GM18867 (cell line): ENCODE data around the gene OR2T6.
A peak's percentile ranks its signal among the peaks of the same experiment; 100 is the strongest.

Experiments used
- ATAC-seq: cut with Tn5 transposase; IDR thresholded peaks from one replicate; pipeline ENCODE4 v1.9.1; 2021; ENCODE audit warnings: mild to moderate bottlenecking, moderate library complexity; ENCODE audit not compliant: unreplicated experiment

Gene OR2T6

GRCh38 chr1:248375446-248375845 lies at the start of gene OR2T6:
Gene OR2T6, plus strand, starts transcription at chr1:248375746. Its CDS starts 11,863 bp downstream, at chr1:248387609.
- ATAC-seq: no peak

- ATAC-seq: no peak
Measured at GRCh38 chr1:248343451-248343850, 32.1 kb upstream of the OR2T6 start.

GRCh38 chr1:248348475-248348874 lies 27.1 kb upstream of the OR2T6 start, which contains the start of gene OR14C36:
Gene OR14C36, plus strand, starts transcription at chr1:248348775. Its CDS starts 0 bp downstream, at chr1:248348775.
- ATAC-seq: no peak

GRCh38 chr1:248359415-248359814 lies 16.1 kb upstream of the OR2T6 start:
- ATAC-seq: no peak

GRCh38 chr1:248361121-248361715 lies 14.3 kb upstream of the OR2T6 start, which contains the start of gene OR2T4:
Gene OR2T4, plus strand, starts transcription at chr1:248361665. Its CDS starts 0 bp downstream, at chr1:248361665.
- no peak for ATAC-seq

GRCh38 chr1:248366609-248367008 lies 8.9 kb upstream of the OR2T6 start:
- no peak for ATAC-seq

GRCh38 chr1:248372394-248372793 lies 3.2 kb upstream of the OR2T6 start:
- peak; percentile 67 for ATAC-seq

GRCh38 chr1:248373761-248374160 lies 1.8 kb upstream of the OR2T6 start:
- no peak for ATAC-seq

GRCh38 chr1:248376916-248377315 lies 1.4 kb downstream of the OR2T6 start:
- no peak for ATAC-seq

GRCh38 chr1:248380854-248381253 lies 5.3 kb downstream of the OR2T6 start:
- no peak for ATAC-seq

GRCh38 chr1:248388426-248388825 lies 12.9 kb downstream of the OR2T6 start:
- no peak for ATAC-seq

- no peak for ATAC-seq
Measured at GRCh38 chr1:248393050-248393449, 17.5 kb downstream of the OR2T6 start.

GRCh38 chr1:248402748-248403147 lies 27.2 kb downstream of the OR2T6 start, which contains the start of gene OR2T1:
Gene OR2T1, plus strand, starts transcription at chr1:248403048. Its CDS starts 3,100 bp downstream, at chr1:248406148.
- ATAC-seq: no peak

- no peak for ATAC-seq
Measured at GRCh38 chr1:248404024-248404423, 28.5 kb downstream of the OR2T6 start.

- peak; percentile 73 for ATAC-seq
Measured at GRCh38 chr1:248406721-248407692, 31.5 kb downstream of the OR2T6 start.

- ATAC-seq: peak; percentile 44
Measured at GRCh38 chr1:248416226-248416625, 40.7 kb downstream of the OR2T6 start.

GRCh38 chr1:248417854-248418253 lies 42.3 kb downstream of the OR2T6 start:
- no peak for ATAC-seq

- no peak for ATAC-seq
Measured at GRCh38 chr1:248421384-248421783, 45.8 kb downstream of the OR2T6 start.

- peak; percentile 43 for ATAC-seq
Measured at GRCh38 chr1:248427526-248428191, 52.1 kb downstream of the OR2T6 start.

GRCh38 chr1:248428192-248428533 lies 52.6 kb downstream of the OR2T6 start:
- ATAC-seq: peak; percentile 81

GRCh38 chr1:248431683-248432082 lies 56.1 kb downstream of the OR2T6 start:
- peak; percentile 41 for ATAC-seq
